ENCODE data around the gene HCFC1. TPM values are rescaled to one million over a fixed set of nuclear protein-coding genes. Genes with fewer than 3 reads are reported as not detected.

Gene HCFC1
- total RNA-seq, 1 experiment from 2014 or later = 95.6 TPM

- CTCF ChIA-PET = no interaction called here
- no peaks in the 10 kb centered on the region for H3K9me3 ChIP-seq
- BruUV-seq (replicated peaks) = no TSS peak
- TF ChIP-seq, protein P1, sequence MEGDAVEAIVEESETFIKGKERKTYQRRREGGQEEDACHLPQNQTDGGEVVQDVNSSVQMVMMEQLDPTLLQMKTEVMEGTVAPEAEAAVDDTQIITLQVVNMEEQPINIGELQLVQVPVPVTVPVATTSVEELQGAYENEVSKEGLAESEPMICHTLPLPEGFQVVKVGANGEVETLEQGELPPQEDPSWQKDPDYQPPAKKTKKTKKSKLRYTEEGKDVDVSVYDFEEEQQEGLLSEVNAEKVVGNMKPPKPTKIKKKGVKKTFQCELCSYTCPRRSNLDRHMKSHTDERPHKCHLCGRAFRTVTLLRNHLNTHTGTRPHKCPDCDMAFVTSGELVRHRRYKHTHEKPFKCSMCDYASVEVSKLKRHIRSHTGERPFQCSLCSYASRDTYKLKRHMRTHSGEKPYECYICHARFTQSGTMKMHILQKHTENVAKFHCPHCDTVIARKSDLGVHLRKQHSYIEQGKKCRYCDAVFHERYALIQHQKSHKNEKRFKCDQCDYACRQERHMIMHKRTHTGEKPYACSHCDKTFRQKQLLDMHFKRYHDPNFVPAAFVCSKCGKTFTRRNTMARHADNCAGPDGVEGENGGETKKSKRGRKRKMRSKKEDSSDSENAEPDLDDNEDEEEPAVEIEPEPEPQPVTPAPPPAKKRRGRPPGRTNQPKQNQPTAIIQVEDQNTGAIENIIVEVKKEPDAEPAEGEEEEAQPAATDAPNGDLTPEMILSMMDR (IDR thresholded peaks at IDR 0.05; ENCODE audit: insufficient read depth in 1 of 2, low read depth in 1 of 2, low read length in 1 of 2, severe bottlenecking in 1 of 2, unreplicated experiment in 1 of 2) = no peak
- Mint-ChIP-seq H3K36me3 (ENCODE audit: insufficient read depth, unreplicated experiment) (peaks cover 36% of the 10 kb centered on the region), H3K27me3 (ENCODE audit: insufficient read depth, unreplicated experiment) (no peaks in the 10 kb centered on the region), H3K27ac (ENCODE audit: unreplicated experiment) (no peak overlapping the region), H3K9me3 (ENCODE audit: unreplicated experiment) (no peaks in the 10 kb centered on the region), H3K4me3 (ENCODE audit: unreplicated experiment) (no peak overlapping the region), H3K4me1 (ENCODE audit: low read depth, unreplicated experiment) (no peaks in the 10 kb centered on the region)
- no peaks in the 10 kb centered on the region for H3K36me3 ChIP-seq (ENCODE audit: control insufficient read depth, insufficient read depth, low read length)
- intact Hi-C loops (cut with micrococcal nuclease; ENCODE audit: unreplicated experiment) = loop anchor here (10.0 kb wide), 1 partner anchor 135 kb away; the partner anchor contains the start of genes IDH3G and SSR4
- H3K4me3 ChIP-seq (ENCODE audit: low read depth, low read length) = no peak overlapping the region
- POLR2A ChIA-PET = no interaction called here
- no peaks in the 10 kb centered on the region for H3K27me3 ChIP-seq (replicated peaks; ENCODE audit: control insufficient read depth, insufficient read depth, low read length)
- peaks cover 8% of the 10 kb centered on the region; the same call in 1 of the 2 replicates for H3K4me1 ChIP-seq
- DNase-seq = no peak
Measured at GRCh38 chrX:153929576-153929975, 42.0 kb downstream of the HCFC1 start.

DNA sequence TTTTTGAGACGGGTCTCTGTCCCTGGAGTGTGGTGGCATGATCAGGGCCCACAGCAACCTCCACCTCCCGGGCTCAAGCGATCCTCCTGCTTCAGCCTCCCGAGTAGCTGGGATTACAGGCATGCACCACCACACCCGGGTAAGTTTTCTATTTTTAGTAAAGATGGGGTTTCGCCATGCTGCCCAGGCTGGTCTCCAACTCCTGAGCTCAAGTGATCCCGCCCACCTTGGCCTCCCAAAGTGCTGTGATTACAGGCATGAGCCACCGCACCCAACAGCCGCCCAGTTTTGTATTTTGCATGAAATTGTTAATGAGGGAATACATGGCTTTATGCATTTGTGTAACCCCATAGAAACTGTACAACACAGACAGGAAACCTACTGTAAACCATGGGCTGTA is 42.8 kb downstream of the HCFC1 start:
- no peaks in the 10 kb centered on the region for H3K9me3 ChIP-seq
- Mint-ChIP-seq H3K27me3 (ENCODE audit: insufficient read depth, unreplicated experiment) (no peaks in the 10 kb centered on the region), H3K4me1 (ENCODE audit: low read depth, unreplicated experiment) (no peaks in the 10 kb centered on the region), H3K9me3 (ENCODE audit: unreplicated experiment) (no peaks in the 10 kb centered on the region), H3K4me3 (ENCODE audit: unreplicated experiment) (peak overlapping the region; percentile 64), H3K27ac (ENCODE audit: unreplicated experiment) (peak overlapping the region; percentile 60), H3K36me3 (ENCODE audit: insufficient read depth, unreplicated experiment) (peaks cover 36% of the 10 kb centered on the region)
- ChIA-PET POLR2A (interaction anchor here (0.6 to 0.9 kb wide), 7 partner anchors 11 to 440 kb away, joined by 3 to 8 read pairs (median 3); partner anchors contain the start of genes HCFC1, IDH3G and SSR4), CTCF (interaction anchor here (0.6 to 5.0 kb wide), 4 partner anchors 7 to 261 kb away, joined by 3 to 37 read pairs (median 4); no protein-coding TSS in a partner anchor)
- H3K4me3 ChIP-seq (ENCODE audit: low read depth, low read length) = no peak overlapping the region
- intact Hi-C loops (cut with micrococcal nuclease; ENCODE audit: unreplicated experiment) = loop anchor here (1.0 to 10.0 kb wide), 2 partner anchors 18 to 134 kb away; partner anchors contain the start of genes IDH3G and SSR4
- BruUV-seq (replicated peaks) = no TSS peak
- peaks cover 8% of the 10 kb centered on the region; the same call in 1 of the 2 replicates for H3K4me1 ChIP-seq
- TF ChIP-seq, protein P1 (IDR thresholded peaks at IDR 0.05; ENCODE audit: insufficient read depth in 1 of 2, low read depth in 1 of 2, low read length in 1 of 2, severe bottlenecking in 1 of 2, unreplicated experiment in 1 of 2) = no peak
- no peak for DNase-seq
- H3K36me3 ChIP-seq (ENCODE audit: control insufficient read depth, insufficient read depth, low read length) = no peaks in the 10 kb centered on the region
- no peaks in the 10 kb centered on the region for H3K27me3 ChIP-seq (replicated peaks; ENCODE audit: control insufficient read depth, insufficient read depth, low read length)

- TF ChIP-seq, protein P1 (IDR thresholded peaks at IDR 0.05; ENCODE audit: insufficient read depth in 1 of 2, low read depth in 1 of 2, low read length in 1 of 2, severe bottlenecking in 1 of 2, unreplicated experiment in 1 of 2) = peak in 1 of 2 experiments; percentile 4
- H3K4me3 Mint-ChIP-seq (ENCODE audit: unreplicated experiment) = peak overlapping the region; percentile 64
- BruUV-seq (replicated peaks) = no TSS peak
- H3K36me3 ChIP-seq (ENCODE audit: control insufficient read depth, insufficient read depth, low read length) = no peaks in the 10 kb centered on the region
- no peaks in the 10 kb centered on the region for H3K9me3 Mint-ChIP-seq (ENCODE audit: unreplicated experiment)
- H3K27me3 ChIP-seq (replicated peaks; ENCODE audit: control insufficient read depth, insufficient read depth, low read length) = no peaks in the 10 kb centered on the region
- DNase-seq = peak; percentile 95
- peaks cover 8% of the 10 kb centered on the region; the same call in 1 of the 2 replicates for H3K4me1 ChIP-seq
- ChIA-PET CTCF (interaction anchor here (0.6 to 5.0 kb wide), 4 partner anchors 8 to 260 kb away, joined by 3 to 37 read pairs (median 4); no protein-coding TSS in a partner anchor), POLR2A (interaction anchor here (0.5 to 0.9 kb wide), 8 partner anchors 8 to 441 kb away, joined by 3 to 8 read pairs (median 3); partner anchors contain the start of genes HCFC1, IDH3G and SSR4)
- H3K9me3 ChIP-seq = no peaks in the 10 kb centered on the region
- H3K4me3 ChIP-seq (ENCODE audit: low read depth, low read length) = peak overlapping the region; percentile 42
- peaks cover 36% of the 10 kb centered on the region for H3K36me3 Mint-ChIP-seq (ENCODE audit: insufficient read depth, unreplicated experiment)
- no peaks in the 10 kb centered on the region for H3K27me3 Mint-ChIP-seq (ENCODE audit: insufficient read depth, unreplicated experiment)
- peak overlapping the region; percentile 73 for H3K27ac Mint-ChIP-seq (ENCODE audit: unreplicated experiment)
- no peaks in the 10 kb centered on the region for H3K4me1 Mint-ChIP-seq (ENCODE audit: low read depth, unreplicated experiment)
- intact Hi-C loops (cut with micrococcal nuclease; ENCODE audit: unreplicated experiment) = loop anchor here (1.0 to 10.0 kb wide), 2 partner anchors 19 to 133 kb away; partner anchors contain the start of genes IDH3G and SSR4
Measured at GRCh38 chrX:153927922-153928760, 43.5 kb downstream of the HCFC1 start.
